Mammary epithelial cell (primary cell): ENCODE data around the gene PACSIN1.

Experiments
- CTCF ChIP-seq, 2 donors: IDR thresholded peaks in 1 of 2; conservative IDR thresholded peaks in 1 of 2; 2 replicates each; pipeline ENCODE4 v1.5.1; 2011 to 2012; ENCODE audit warnings: inconsistent platforms in 2 of 2, low read length in 2 of 2, mild to moderate bottlenecking in 2 of 2, control low read depth in 1 of 2, low read depth in 1 of 2; ENCODE audit not compliant: insufficient read depth in 1 of 2; ENCODE audit errors: extremely low read depth in 1 of 2
- EZH2 ChIP-seq: IDR thresholded peaks from 2 replicates; pipeline ENCODE4 v1.6.1; 2012; ENCODE audit warnings: low read length, inconsistent platforms, borderline replicate concordance

- TF ChIP-seq CTCF (conservative IDR thresholded peaks at IDR 0.05 in 1 of 2, IDR thresholded peaks at IDR 0.05 in 1 of 2; ENCODE audit: extremely low read depth in 1 of 2, insufficient read depth in 1 of 2, low read depth in 1 of 2, low read length in 2 of 2): no peak
- no peak for TF ChIP-seq EZH2
Measured at GRCh38 chr6:34445313-34445860, 20.5 kb upstream of the PACSIN1 start.
